ENCODE results near the gene RARG. TPM values are rescaled to one million over a fixed set of nuclear protein-coding genes. Genes with fewer than 3 reads are reported as not detected.

RARG gene
- total and polyA plus RNA-seq, 2 of the 8 experiments (the other 6 are each of a cell fraction or from before 2014, with no cell fraction given): 68.6 to 68.9 TPM

- CTCF ChIA-PET (ENCODE audit: partially characterized antibody): interaction anchor here (0.5 to 12.9 kb wide), 22 partner anchors 8 to 165 kb away, joined by 3 to 198 read pairs (median 4); partner anchors contain the start of genes CSAD, ESPL1, ITGB7 and ZNF740
- H3K18ac ChIP-seq (ENCODE audit: extremely low read depth, low read length): no peak overlapping the region
- no peak overlapping the region for H3K14ac ChIP-seq (ENCODE audit: insufficient read length)
- DNase-seq (ENCODE audit: low read depth in 1 of 2, low spot score in 2 of 2) (no peak), FAIRE-seq (no peak)
- H3K27me3 ChIP-seq (replicated peaks in 1 of 4; ENCODE audit: control insufficient read depth in 3 of 4, extremely low read depth in 1 of 4, insufficient read depth in 3 of 4, low read length in 3 of 4): peaks cover 2 to 37% (median 20%) of the 10 kb centered on the region in 4 experiments
- H2BK120ac ChIP-seq (replicated peaks; ENCODE audit: low read depth, low read length): no peak overlapping the region
- no peak overlapping the region for H3K9ac ChIP-seq (replicated peaks in 1 of 4; ENCODE audit: extremely low read depth in 1 of 4, low read depth in 3 of 4, low read length in 3 of 4)
- H3K56ac ChIP-seq (replicated peaks; ENCODE audit: insufficient read length, low read depth, low read length): no peak overlapping the region
- WGBS, 2 experiments (ENCODE audit: extremely low coverage in 1 of 2, insufficient coverage in 1 of 2, insufficient read length in 1 of 2, insufficient replicate concordance in 2 of 2, low coverage in 1 of 2, low lambda C conversion rate in 2 of 2, missing lambda C conversion rate in 1 of 2): 90% methylated on average over 10 of the region's 10 CpGs; no CpG with 5 or more reads in 1 of the 2 experiments
- H2BK5ac ChIP-seq (ENCODE audit: low read depth, low read length): no peak overlapping the region
- H3K4me3 ChIP-seq (ENCODE audit: extremely low read depth in 1 of 4, insufficient read depth in 2 of 4, low read depth in 3 of 4, low read length in 4 of 4): no peak overlapping the region
- H4K5ac ChIP-seq (ENCODE audit: insufficient read length, low read depth, low read length): no peak overlapping the region
- H2BK15ac ChIP-seq (ENCODE audit: low read length): no peak overlapping the region
- POLR2A ChIA-PET (ENCODE audit: partially characterized antibody): interaction anchor here (0.6 to 2.1 kb wide), 12 partner anchors 8 to 1108 kb away, joined by 3 to 7 read pairs (median 4); partner anchors contain the start of gene ITGB7
- H3K4ac ChIP-seq (replicated peaks; ENCODE audit: insufficient read length, low read depth, low read length): no peak overlapping the region
- no peak overlapping the region for H2BK20ac ChIP-seq (ENCODE audit: low read length)
- peaks cover 2% of the 10 kb centered on the region; the same call in 1 of the 2 replicates for H3K23me2 ChIP-seq (ENCODE audit: low read depth, low read length)
- H3K4me1 ChIP-seq (replicated peaks in 1 of 4; ENCODE audit: control insufficient read depth in 3 of 4, insufficient read depth in 4 of 4, low read length in 3 of 4): no peaks in the 10 kb centered on the region; a peak in 1 of 7 replicates
- H3K23ac ChIP-seq (ENCODE audit: insufficient read length): no peak overlapping the region
- peaks cover 0 to 7% of the 10 kb centered on the region in 2 experiments for H4K20me1 ChIP-seq (replicated peaks in 1 of 2; ENCODE audit: control insufficient read depth in 1 of 2, insufficient read depth in 2 of 2, low read length in 2 of 2)
- H3K79me1 ChIP-seq (ENCODE audit: low read depth, low read length): no peaks in the 10 kb centered on the region
- H4K91ac ChIP-seq (replicated peaks; ENCODE audit: insufficient read length, low read length): no peak overlapping the region
- no peak overlapping the region for H3K27ac ChIP-seq (ENCODE audit: low read depth, low read length)
- H3K4me2 ChIP-seq (ENCODE audit: insufficient read depth in 1 of 2, low read depth in 2 of 2, low read length in 2 of 2): no peak overlapping the region
- no peak overlapping the region for H2BK12ac ChIP-seq (ENCODE audit: low read depth, low read length)
- no peak overlapping the region for H2AFZ ChIP-seq (ENCODE audit: low read length)
- H2AK5ac ChIP-seq (ENCODE audit: low read depth, low read length): no peak overlapping the region
- H3K9me3 ChIP-seq (ENCODE audit: insufficient read depth in 2 of 2, low read depth in 1 of 2, low read length in 1 of 2): no peaks in the 10 kb centered on the region
- H3K36me3 ChIP-seq (ENCODE audit: control insufficient read depth in 2 of 4, insufficient read depth in 4 of 4, low read length in 3 of 4): peaks cover 0 to 2% (median 0%) of the 10 kb centered on the region in 4 experiments; a peak in 1 of 8 replicates
- no peak overlapping the region for H4K8ac ChIP-seq (ENCODE audit: extremely low read depth, insufficient read depth, low read length)
- H3K79me2 ChIP-seq (ENCODE audit: control insufficient read depth in 1 of 2, insufficient read depth in 2 of 2, low read length in 2 of 2): no peaks in the 10 kb centered on the region
- TF ChIP-seq CBX8 (IDR thresholded peaks at IDR 0.05; ENCODE audit: borderline replicate concordance, low read depth, low read length) (no peak), BACH1 (IDR thresholded peaks at IDR 0.05; ENCODE audit: low read length) (no peak), SUZ12 (IDR thresholded peaks at IDR 0.05; ENCODE audit: low read length) (no peak), SP4 (IDR thresholded peaks at IDR 0.05; ENCODE audit: low read length) (no peak), GABPA (IDR thresholded peaks at IDR 0.05; ENCODE audit: borderline replicate concordance, insufficient read depth, low read length) (no peak), JUND (IDR thresholded peaks at IDR 0.05; ENCODE audit: low read length) (no peak), SIRT6 (IDR thresholded peaks at IDR 0.05; ENCODE audit: low read length) (no peak), E2F6 (IDR thresholded peaks at IDR 0.05) (no peak), TAF7 (optimal IDR thresholded peaks at IDR 0.05; ENCODE audit: borderline replicate concordance, low read depth, low read length) (no peak), POLR2AphosphoS5 (IDR thresholded peaks at IDR 0.05; ENCODE audit: low read depth, low read length) (no peak)
Observed at GRCh38 chr12:53195516-53196420, 36.2 kb downstream of the RARG start.
